Loucy (cell line): Measurements from ENCODE around the gene GPR149.

Experiments
- H2AFZ ChIP-seq: fragments of 200-600 bp; sonication (generic); 2 replicates; pipeline ENCODE4 v1.6.0; 2016; ENCODE audit warnings: antibody characterized with exemption, mild to moderate bottlenecking, low read length, moderate library complexity
- H3F3A ChIP-seq: fragments of 200-600 bp; 2 replicates; pipeline ENCODE4 v1.6.0; 2016; ENCODE audit warnings: antibody characterized with exemption, low read depth, mild to moderate bottlenecking
- H3K27me3 ChIP-seq: fragments of 200-600 bp; sonication (generic); 2 replicates; pipeline ENCODE4 v1.6.1; 2014; ENCODE audit warnings: low read length, mild to moderate bottlenecking; ENCODE audit not compliant: insufficient read depth, poor library complexity, severe bottlenecking
- H3K36me3 ChIP-seq: fragments of 200-600 bp; sonication (generic); 2 replicates; pipeline ENCODE4 v1.6.1; 2016; ENCODE audit warnings: low read length; ENCODE audit not compliant: insufficient read depth
- H3K4me1 ChIP-seq: fragments of 200-600 bp; sonication (generic); 2 replicates; pipeline ENCODE4 v1.5.1; 2014; ENCODE audit warnings: low read length, mild to moderate bottlenecking; ENCODE audit not compliant: insufficient read depth, poor library complexity, severe bottlenecking
- H3K4me2 ChIP-seq: fragments of 200-600 bp; sonication (generic); 2 replicates; pipeline ENCODE4 v1.6.0; 2014; ENCODE audit warnings: antibody characterized with exemption, low read length, low read depth, mild to moderate bottlenecking; ENCODE audit not compliant: poor library complexity, severe bottlenecking
- H3K4me3 ChIP-seq: fragments of 200-600 bp; sonication (generic); 2 replicates; pipeline ENCODE4 v1.5.1; 2014; ENCODE audit warnings: low read length, mild to moderate bottlenecking, mixed read lengths; ENCODE audit not compliant: poor library complexity, severe bottlenecking
- H3K79me2 ChIP-seq: fragments of 200-600 bp; sonication (generic); 2 replicates; pipeline ENCODE4 v1.6.1; 2014; ENCODE audit warnings: low read length; ENCODE audit not compliant: insufficient read depth
- H3K9ac ChIP-seq: fragments of 200-600 bp; sonication (generic); 2 replicates; pipeline ENCODE4 v1.6.0; 2014; ENCODE audit warnings: mild to moderate bottlenecking, low read depth, low read length, moderate library complexity; ENCODE audit not compliant: poor library complexity, severe bottlenecking
- H3K9me2 ChIP-seq: fragments of 200-600 bp; sonication (generic); replicated peaks from 2 replicates; pipeline ENCODE4 v1.6.1; 2016; ENCODE audit warnings: low read depth, low read length, mixed read lengths
- H3K9me3 ChIP-seq: fragments of 200-600 bp; sonication (generic); 2 replicates; pipeline ENCODE4 v1.6.1; 2014; ENCODE audit warnings: mild to moderate bottlenecking, antibody characterized with exemption, low read length, low read depth; ENCODE audit not compliant: insufficient read depth
- H4K20me1 ChIP-seq: fragments of 200-600 bp; sonication (generic); 2 replicates; pipeline ENCODE4 v1.6.0; 2014; ENCODE audit warnings: antibody characterized with exemption, low read length, mild to moderate bottlenecking; ENCODE audit not compliant: insufficient read depth, poor library complexity, severe bottlenecking
- CTCF ChIP-seq: fragments of 200-600 bp; sonication (generic); conservative IDR thresholded peaks from 2 replicates; pipeline ENCODE4 v1.5.1; 2014; ENCODE audit warnings: mild to moderate bottlenecking, antibody characterized with exemption, low read length
- EZH2phosphoT487 ChIP-seq: fragments of 200-600 bp; IDR thresholded peaks from 2 replicates; pipeline ENCODE4 v1.6.1; 2018; ENCODE audit warnings: antibody characterized with exemption, mild to moderate bottlenecking, moderate library complexity, borderline replicate concordance

The GPR149 gene

GRCh38 chr3:154304936-154305335 lies 125.1 kb downstream of the GPR149 start:
- H3K9me3 ChIP-seq: no peaks in the 10 kb centered on the region
- no peaks in the 10 kb centered on the region for H3K9me2 ChIP-seq
- H3K36me3 ChIP-seq: peaks cover 99% of the 10 kb centered on the region
- H3K79me2 ChIP-seq: peaks cover 6% of the 10 kb centered on the region; the same call in 1 of the 2 replicates
- TF ChIP-seq CTCF: no peak
- TF ChIP-seq EZH2phosphoT487: no peak
- no peak overlapping the region for H3K9ac ChIP-seq
- H3K27me3 ChIP-seq: no peaks in the 10 kb centered on the region
- H3F3A ChIP-seq: no peaks in the 10 kb centered on the region
- H4K20me1 ChIP-seq: peaks cover 14% of the 10 kb centered on the region
- no peak overlapping the region for H3K4me3 ChIP-seq
- no peak overlapping the region for H2AFZ ChIP-seq
- peaks cover 6% of the 10 kb centered on the region for H3K4me1 ChIP-seq
- H3K4me2 ChIP-seq: no peak overlapping the region

DNA sequence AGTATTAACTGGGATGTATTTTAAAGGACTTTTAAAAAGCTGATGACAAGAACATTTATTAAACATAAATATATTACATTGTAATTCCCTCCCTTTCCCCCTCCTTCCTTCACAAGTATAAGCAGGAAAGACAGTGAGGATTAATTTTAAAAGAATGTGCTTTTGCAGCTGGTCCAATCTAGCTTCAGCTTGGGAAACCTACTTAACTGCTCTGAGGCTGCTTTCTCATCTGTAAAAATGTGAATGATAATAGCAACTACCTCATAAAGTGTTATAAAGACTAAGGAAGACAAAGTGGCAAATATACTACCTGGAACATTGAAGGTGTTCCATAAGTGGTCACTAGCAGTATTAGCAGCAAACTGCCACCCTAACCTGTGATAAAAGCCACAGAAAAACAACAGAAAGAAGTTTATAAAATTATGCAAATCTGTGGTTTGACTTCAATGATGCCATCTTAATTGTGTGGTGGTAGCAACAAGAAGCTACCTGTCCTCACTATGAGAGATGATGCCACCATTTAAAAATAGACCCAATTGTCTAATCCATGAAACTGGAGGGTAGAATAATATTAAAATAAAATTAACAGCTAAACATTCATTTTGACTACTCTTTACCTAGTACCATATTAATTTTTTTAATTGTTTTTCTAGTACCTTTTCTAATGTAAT lies 125.7 kb downstream of the GPR149 start:
- no peak overlapping the region for H3K4me2 ChIP-seq
- peaks cover 6% of the 10 kb centered on the region; the same call in 1 of the 2 replicates for H3K79me2 ChIP-seq
- H3K4me3 ChIP-seq: no peak overlapping the region
- H2AFZ ChIP-seq: no peak overlapping the region
- H3F3A ChIP-seq: no peaks in the 10 kb centered on the region
- TF ChIP-seq EZH2phosphoT487 (no peak), CTCF (no peak)
- peaks cover 99% of the 10 kb centered on the region for H3K36me3 ChIP-seq
- H3K4me1 ChIP-seq: peaks cover 6% of the 10 kb centered on the region
- H3K9me3 ChIP-seq: no peaks in the 10 kb centered on the region
- peaks cover 14% of the 10 kb centered on the region for H4K20me1 ChIP-seq
- H3K9ac ChIP-seq: no peak overlapping the region
- H3K27me3 ChIP-seq: no peaks in the 10 kb centered on the region
- H3K9me2 ChIP-seq: no peaks in the 10 kb centered on the region

- Histone ChIP-seq H3K36me3 (peaks cover 92% of the 10 kb centered on the region), H3K79me2 (no peaks in the 10 kb centered on the region), H4K20me1 (peaks cover under 1% of the 10 kb centered on the region), H3K4me3 (no peak overlapping the region), H3K4me1 (no peaks in the 10 kb centered on the region), H3F3A (no peaks in the 10 kb centered on the region), H3K9me2 (no peaks in the 10 kb centered on the region), H3K27me3 (no peaks in the 10 kb centered on the region), H3K9ac (no peak overlapping the region), H3K4me2 (no peak overlapping the region), H3K9me3 (no peaks in the 10 kb centered on the region), H2AFZ (no peak overlapping the region)
- no peak for TF ChIP-seq EZH2phosphoT487
- peak; percentile 38; the same call in 1 of the 2 replicates for TF ChIP-seq CTCF
These were observed 128.4 kb downstream of the GPR149 start for GRCh38 chr3:154301561-154301960.
